DND-41 (cell line): Measurements from ENCODE around the gene PIEZO2.

Experiments used
- EZH2 ChIP-seq: IDR thresholded peaks from 3 replicates; pipeline ENCODE4 v1.6.1; 2012; ENCODE audit warnings: borderline replicate concordance, low read depth, mild to moderate bottlenecking, moderate library complexity, low read length, inconsistent platforms; ENCODE audit not compliant: severe bottlenecking
- TF ChIP-seq, protein P1 (sequence below): IDR thresholded peaks from 2 replicates; pipeline ENCODE4 v1.5.1; 2012; ENCODE audit warnings: borderline replicate concordance, low read length, moderate library complexity, mild to moderate bottlenecking; ENCODE audit not compliant: poor library complexity, severe bottlenecking; ENCODE audit errors: extremely low read depth

- TF ChIP-seq, protein P1, sequence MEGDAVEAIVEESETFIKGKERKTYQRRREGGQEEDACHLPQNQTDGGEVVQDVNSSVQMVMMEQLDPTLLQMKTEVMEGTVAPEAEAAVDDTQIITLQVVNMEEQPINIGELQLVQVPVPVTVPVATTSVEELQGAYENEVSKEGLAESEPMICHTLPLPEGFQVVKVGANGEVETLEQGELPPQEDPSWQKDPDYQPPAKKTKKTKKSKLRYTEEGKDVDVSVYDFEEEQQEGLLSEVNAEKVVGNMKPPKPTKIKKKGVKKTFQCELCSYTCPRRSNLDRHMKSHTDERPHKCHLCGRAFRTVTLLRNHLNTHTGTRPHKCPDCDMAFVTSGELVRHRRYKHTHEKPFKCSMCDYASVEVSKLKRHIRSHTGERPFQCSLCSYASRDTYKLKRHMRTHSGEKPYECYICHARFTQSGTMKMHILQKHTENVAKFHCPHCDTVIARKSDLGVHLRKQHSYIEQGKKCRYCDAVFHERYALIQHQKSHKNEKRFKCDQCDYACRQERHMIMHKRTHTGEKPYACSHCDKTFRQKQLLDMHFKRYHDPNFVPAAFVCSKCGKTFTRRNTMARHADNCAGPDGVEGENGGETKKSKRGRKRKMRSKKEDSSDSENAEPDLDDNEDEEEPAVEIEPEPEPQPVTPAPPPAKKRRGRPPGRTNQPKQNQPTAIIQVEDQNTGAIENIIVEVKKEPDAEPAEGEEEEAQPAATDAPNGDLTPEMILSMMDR, result no peak
- TF ChIP-seq EZH2, result no peak
Observed at GRCh38 chr18:10723496-10723895, 425.9 kb downstream of the PIEZO2 start.
